Stimulated activated CD8-positive, alpha-beta memory T cell treated with anti-CD3 and anti-CD28 coated beads, Interleukin-15, amount 100 ng/mL, for 24 hours (primary cell): ENCODE results near the gene DEPDC7.
"Not testable (repeated sequence)": the region's sequence is repeated elsewhere in the genome, so short reads cannot be mapped to it uniquely, and the experiment has no call there.

Source experiments
- DNase-seq: peaks from one replicate; pipeline ENCODE4 v3.0.0-alpha.2; 2020; ENCODE audit warnings: low read depth

The DEPDC7 gene

DNA sequence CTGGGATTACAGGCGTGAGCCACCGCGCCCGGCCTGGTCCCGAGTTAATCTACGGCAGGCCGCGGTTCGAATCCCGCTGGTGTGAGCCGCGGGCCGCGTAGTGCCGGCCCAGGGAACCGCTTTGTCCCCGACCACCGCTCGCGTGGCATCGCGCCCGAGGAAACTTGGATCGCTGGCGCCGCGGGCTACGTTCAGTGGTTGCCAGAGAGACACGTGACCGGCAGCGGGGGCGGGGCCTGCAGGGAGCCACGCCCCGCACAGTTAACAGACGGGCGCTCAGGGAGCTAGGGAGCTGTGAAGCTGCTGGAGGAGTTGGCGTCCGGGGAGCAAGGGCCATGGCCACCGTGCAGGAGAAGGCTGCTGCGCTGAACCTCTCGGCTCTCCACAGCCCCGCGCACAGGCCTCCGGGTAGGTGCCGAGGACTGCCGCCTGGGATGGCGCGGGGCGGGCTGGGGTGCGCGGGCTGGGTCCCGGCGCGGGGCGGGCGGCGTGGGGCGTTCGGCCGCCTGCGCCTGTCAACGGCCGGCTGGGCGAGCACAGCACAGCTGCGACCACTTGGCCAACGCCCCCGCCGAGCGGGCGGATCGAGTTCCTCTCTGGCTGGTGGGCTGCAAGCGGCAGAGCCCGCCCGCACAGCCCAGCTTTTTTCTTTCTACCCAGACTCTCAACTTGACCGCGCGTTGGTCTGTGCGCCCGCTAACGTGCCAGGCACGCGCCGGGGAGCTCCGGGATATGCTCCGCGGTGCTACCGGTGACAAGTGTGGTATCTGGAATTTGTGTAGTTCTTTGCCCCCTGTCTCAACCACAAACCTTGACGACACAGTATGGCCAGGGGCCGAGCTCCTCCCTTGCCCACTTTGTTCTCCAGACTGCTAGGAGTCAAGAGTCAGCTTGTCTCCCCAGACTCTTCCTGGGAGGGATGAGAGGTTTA is at the start of gene DEPDC7:
DEPDC7 (plus strand) TSS at position 258 of the 931 bp plus-strand sequence; CDS start at position 336, 78 bp downstream.
- peak; percentile 52 for DNase-seq

DNA sequence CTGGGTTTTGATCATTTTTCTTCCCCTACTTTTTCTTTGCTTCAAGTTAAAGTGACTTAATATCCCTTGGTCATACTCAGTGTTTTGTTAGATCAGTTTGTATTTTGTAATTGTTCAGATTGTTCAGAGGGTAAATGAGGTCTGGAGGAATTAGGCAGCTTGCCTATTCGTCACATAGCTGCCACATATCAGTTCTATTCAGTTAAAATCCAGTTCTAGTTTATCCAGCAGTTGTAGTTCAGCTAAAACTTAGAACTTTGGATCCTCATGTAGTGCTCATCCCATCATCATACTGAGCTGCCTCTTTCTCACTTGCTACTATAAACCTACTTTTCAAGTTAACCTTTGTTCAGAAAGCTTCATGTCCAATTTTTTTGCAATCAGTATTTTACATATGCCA is 47.1 kb upstream of the DEPDC7 start:
- no peak for DNase-seq

DNA sequence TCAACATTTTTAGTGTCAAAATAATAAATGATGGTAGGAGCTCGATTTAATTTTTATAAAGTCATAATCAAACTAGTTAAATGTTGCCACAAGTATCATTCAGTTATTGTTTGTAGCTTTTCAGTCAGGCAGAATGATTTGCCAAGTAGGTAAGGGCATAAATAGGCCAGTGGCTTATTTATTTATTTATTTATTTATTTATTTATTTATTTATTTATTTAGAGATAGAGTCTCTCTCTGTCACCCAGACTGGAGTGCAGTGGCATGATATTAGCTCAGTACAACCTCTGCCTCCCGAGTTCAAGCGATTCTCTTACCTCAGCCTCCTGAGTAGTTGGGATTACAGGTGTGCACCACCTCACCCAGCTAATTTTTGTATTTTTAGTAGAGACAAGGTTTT is 43.4 kb upstream of the DEPDC7 start:
- not testable (repeated sequence) for DNase-seq

DNA sequence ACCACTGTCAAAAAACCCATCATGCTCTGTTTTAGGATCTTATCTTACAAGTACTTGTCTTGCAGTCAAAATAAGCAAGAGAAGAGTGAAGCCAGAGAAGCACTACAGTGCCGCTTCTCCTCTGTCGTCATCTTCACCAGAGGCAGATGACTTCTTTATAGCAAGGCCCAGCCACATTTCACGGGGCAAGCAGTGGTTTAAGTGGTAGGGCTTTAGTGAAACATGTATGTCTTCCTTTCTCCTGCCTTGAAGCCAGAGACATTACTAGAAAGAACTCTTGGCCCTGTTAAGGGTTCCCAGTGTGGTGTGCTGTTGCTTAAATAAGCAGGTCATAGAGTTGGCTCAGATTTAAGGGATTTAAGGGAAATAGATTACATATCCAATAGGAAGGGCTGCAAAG is 42.9 kb upstream of the DEPDC7 start:
- DNase-seq = no peak

DNA sequence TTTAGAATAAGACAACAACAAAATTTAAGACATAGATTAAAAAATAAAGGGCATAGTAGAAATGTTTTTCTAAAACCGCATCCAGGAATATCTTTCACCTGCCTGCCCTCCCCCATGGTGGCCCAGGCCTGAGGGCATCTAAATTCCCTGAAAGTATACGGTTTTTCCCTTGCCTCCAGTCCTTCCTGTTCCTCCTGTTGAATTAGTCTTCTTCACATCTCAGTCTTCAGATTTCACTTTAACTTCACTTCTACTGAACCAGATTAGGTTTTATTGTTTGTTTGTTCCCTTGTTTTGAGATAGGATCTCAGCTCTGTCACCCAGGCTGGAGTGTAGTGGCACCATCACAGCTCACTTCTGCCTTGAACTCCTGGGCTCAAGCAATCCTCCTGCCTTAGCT is 33.1 kb upstream of the DEPDC7 start:
- DNase-seq = no peak

DNA sequence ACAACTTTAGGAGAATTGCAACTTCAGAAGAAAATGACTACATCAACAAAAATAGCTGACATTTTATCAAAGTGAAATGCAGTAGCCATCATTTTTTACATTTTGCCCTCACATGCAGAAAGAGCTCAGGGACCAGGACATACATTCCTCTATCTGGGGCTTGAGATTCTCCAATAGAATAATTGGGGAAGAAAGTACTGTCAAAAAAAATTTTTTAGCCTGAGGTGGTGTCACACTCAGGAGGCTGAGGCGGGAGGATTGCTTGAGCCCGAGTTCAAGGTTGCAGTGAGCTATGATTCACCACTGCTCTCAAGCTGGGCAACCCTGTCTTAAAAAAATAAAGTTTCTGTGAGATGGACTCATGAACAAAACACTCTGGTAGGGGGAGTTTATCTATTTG is 32.2 kb upstream of the DEPDC7 start:
- no peak for DNase-seq

DNA sequence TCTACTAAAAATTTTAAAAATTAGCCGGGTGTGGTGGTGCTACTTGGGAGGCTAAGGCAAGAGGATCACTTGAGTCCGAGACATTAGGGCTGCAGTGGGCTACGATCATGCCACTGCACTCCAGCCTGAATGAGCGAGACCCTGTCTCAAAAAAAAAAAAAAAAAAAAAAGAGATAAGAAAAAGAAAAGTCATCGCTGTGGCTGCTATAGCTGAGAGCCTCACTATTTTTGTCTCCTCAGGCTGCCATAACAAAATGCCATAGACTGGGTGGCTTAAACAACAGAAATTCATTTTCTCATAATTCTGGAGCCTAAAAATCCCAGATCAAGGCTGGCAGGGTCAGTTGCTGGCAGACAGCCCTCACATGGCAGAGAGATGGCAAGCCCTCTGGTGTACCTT is 30.1 kb upstream of the DEPDC7 start:
- DNase-seq = no peak

DNA sequence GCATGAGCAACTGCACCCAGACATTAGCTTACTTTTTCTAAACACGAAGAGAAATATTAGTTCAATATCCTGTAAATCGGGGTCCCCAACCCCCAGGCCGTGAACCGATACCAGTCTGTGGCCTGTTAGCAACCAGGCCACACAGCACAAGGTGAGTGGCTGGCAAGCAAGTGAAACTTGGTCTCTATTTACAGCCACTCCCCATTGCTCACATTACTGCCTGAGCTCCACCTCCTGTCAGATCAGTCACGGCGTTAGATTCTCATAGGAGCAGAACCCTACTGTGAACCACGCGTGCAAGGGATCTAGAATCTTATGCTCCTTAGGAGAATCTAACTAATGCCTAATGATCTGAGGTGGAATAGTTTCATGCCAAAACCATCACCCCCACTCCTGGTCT is 27.8 kb upstream of the DEPDC7 start:
- no peak for DNase-seq

DNA sequence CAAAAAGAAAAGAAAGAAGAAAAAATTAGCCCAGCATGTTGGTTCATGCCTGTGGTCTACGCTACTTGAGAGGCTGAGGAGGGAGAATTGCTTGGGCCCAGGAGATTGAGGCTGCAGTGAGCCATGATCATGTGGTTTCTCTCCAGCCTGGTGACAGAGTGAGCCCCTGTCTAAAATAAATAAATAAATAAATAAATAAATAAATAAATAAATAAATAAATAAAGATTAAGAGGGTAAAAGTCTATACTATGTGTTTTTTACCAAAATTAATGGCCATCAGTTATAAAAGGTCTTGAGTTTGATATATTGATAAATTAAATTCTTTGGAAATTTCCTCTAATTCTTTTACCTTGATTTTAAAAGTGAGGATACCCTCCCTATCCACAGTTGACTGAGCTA is 25.2 kb upstream of the DEPDC7 start:
- DNase-seq = no peak

DNA sequence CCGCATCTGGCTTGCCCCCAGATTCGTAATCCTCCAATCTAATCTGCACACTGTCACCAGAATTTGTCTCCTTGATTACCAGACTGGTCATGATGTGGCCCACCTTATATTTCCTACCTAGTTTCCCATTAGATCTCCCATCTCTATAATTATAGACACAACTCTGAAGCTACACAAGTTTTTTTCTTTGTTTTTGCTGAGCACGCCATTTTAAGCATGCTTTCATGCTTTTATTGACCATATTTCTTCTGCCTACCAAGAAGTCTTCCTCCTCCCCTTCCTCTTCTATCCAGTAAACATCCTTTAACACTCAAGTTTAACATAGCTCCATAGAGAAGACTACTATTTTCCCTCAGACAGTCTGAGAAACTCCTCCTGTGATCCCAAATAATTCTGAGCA is 24.3 kb upstream of the DEPDC7 start:
- DNase-seq = no peak

DNA sequence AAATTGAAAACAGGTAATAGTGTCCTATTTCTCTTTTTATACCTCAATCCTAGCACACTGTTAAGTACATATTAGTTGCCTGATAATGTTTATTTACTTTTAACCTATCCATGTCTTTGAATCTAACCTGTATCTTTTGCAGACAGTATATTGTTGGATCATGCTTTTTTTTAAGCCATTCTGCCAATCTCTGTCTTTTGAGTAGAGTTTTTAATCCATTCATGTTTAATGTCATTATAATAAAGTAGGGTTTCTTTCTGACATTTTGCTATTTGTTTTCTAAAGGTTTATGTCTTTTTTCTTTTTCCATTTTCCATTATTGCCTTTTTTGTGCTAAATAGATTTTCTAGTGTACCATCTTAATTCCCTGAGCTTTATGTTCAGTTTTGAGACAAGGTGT is 23.8 kb upstream of the DEPDC7 start:
- no peak for DNase-seq

DNA sequence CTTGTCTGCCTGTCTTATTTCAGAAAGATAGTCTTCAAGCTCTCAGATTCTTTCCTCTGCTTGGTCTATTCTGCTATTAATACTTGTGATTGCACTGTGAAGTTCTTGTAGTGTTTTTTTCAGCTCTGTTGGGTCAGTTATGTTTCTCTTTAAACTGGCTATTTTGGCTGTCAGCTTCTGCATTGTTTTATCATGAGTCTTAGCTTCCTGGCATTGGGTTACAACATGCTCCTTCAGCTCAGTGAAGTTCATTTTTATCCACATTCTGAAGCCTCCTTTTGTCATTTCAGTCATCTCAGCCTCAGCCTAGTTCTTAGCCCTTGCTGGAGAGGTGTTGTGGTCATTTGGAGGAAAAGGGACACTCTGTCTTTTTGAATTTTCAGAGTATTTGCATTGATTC is 15.5 kb upstream of the DEPDC7 start:
- no peak for DNase-seq

DNA sequence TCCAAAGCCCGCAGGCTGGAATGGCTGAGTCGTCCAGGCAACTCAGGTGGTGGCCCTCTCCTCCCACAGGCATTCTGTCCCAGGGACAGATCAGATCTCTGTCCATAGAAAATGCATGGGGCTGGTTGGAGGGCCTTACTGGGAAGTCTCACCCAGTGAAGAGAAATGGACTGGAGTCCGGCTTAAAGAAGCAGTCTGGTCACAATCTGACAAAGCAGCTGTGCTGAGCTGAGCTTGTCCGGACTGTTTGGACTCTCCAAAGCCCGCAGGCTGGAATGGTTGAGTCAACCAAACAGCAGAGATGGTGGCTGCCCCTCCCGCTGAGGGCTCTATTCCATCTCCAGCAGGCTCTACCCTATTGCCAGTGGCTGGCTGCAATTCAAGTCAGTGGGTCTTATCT is 14.4 kb upstream of the DEPDC7 start:
- DNase-seq = no peak

DNA sequence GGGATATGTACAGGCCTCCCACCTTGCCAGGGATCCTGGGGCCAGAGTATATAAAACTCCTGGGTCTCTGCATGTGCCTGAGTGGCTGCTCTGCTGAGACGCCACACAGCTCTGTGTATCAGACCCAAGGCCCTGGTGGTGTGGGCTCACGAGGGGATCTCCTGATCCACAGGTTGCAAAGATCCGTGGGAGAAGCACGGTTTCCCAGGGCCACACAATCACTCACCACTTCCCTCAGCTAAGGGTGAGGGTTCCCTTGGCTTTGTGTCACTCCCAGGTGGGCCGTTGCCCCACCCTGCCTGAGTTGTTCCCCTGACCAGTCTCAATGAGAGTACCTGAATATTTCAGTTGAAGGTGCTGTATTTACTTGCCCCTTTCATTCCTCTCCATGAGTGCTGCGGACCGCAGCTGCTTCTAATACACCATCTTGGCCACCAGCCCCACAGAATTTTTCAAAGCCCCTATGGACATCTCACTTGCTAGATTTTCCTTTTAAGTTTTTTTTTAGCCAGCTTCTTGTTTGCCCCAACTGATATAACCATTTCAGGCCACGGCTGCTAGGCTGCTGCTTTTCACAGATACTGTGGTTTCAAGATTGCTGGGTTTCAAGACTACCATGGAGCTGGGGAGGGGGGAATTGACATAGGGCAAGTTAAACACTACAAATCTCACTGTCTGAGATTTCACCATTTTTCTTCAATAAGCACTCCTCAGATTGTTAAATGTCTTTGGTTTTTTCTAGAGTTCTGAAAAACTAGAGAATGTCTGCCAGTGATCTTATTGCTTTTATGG is 13.7 kb upstream of the DEPDC7 start:
- DNase-seq = no peak

DNA sequence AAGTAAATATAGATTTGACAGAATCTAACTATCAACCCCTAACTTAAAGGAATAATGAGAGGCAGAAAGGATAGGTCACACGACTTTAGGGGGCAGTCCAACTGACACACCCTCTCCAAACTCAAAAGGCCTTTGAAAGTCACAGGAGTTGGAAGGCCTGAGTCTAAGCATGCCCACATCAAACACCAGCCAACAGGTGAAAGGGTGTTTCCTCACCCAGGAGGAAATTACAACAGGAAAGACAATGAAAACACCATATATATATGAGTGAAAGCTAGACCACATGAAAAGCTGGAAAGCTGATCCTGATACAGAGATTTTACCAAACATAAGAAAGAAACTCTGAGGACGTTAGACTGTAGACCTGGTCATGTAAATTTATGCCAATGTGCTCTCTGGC is 10.5 kb upstream of the DEPDC7 start:
- DNase-seq = no peak

DNA sequence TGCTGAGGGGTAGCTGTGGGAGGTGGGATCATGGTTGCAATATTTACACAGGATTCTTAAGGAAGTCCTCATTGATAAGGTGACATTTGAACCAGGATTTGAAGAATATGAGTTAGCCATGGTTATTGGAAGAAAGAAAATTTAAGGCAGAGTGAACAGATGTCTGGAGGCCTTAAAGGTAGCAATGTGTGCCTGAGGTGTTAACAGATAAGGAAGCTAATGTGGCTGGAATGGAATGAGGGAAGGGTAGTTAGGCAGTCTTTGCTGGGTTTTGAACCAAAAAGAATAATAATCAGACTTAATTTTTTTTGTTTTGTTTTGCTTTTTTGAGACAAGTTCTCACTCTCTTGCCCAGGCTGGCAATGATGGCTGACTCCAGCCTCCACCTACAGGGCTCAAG is 9.7 kb upstream of the DEPDC7 start:
- no peak for DNase-seq

DNA sequence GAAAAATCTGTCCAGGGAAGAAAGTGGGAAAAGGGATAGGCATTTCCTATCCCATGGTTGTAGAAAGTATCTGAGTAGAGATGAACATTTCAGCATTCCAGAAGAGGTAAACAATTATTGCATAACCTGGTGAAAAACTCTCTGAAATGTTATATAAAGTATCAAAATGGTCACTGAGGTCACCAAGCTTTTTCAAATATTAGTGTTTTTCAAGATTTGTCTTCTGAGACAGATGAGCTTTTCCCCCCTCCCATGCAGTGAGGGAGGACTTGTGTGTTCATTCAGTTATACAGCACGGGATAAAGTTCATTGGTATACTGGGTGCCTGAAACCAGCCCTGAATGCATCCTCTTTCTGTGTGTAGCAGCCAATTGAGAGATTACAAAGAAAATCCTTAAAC is 1.9 kb upstream of the DEPDC7 start:
- DNase-seq = no peak

DNA sequence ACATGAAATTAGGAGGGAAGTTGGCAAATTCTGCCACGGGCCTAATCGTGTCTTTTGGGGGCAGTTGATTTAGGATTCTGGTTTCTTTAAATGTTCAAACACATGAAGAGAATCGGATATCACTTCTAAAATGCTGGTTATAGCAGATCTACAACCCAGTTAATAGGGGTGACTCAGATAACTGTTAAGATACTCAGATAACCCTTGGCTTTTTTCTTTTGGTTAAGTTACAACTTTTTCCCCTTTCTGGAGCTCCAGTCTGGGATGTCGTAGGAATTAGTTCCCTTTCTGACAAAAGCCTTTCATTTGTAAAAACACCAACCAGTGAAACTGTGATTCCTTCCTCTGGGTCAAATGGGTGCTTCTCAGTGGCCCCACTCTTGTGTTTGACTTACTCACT is 976 bp downstream of the DEPDC7 start:
- no peak for DNase-seq

DNA sequence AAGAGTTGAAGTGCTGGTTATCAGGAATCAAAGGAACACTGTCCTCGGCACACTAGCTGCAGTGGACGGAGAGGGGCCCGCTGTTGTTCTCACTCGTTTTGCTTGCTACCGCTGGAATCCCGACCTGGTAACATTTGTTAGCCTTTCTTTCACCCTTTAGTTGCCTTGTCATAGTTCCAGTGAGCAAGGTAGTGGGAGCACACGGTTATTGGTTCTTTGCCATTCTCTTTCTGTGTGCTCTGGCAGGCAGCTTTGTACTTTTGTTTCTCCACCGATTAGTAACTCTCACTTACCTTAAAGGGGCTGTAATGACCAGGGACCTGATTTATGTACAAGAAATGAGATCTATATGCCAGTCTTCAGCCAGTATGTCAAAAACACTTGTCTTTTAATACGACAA is 1.8 kb downstream of the DEPDC7 start:
- DNase-seq = no peak

DNA sequence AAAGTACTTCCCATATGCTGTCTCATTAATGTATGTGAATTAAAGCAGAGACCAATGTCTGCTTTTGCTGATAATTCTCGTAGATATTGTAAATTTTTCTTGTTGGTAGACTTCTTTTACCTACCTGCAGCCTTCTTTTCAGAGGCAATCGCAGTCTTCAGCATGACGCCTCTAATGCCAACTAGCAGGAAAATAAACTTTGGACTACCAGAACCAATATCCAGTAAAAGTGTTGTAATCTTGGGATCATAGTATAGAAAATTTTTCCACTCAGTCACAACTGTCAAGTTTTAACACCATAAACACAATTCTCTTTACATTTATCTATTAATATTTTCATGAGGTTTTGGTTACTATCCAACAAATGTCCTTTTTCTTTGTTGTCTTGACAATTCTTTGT is 2.3 kb downstream of the DEPDC7 start:
- no peak for DNase-seq

DNA sequence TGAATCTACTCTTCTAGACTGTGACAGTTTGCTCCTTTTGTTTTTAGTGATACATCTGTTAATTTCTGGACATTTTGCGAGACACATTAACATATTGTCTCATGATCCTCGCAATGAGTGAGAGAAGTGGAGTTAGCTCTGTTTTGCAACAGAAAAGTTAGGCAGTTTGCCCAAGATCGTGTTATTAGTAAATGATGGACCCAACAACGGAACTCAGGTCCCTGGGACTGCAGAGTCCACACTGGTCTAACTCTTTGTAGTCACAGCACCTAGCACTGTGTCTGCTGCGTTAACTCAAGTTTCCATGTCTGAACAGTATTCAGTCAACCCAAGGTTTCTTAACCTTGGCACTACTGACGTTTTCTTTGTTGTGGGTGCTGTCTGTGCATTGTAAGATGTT is 3.2 kb downstream of the DEPDC7 start:
- no peak for DNase-seq

DNA sequence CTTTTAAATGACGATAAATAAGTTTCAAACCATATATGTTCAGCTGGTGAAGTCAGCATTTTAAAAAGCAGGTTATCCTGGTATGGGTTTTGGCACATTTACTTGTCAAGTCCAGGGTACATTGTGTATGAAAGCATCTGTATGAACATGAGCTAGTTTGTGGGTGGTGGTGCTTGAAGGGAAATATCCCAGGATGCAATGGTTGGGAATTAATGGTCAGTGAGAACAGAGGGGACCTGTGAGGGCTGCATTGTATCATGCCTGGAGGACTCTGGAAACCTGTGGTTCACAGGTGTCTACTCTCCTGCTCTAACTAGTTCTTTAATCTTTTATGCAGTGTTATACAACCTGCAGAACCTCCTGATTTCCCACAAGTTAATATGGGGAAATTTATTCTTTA is 5.8 kb downstream of the DEPDC7 start:
- no peak for DNase-seq

DNA sequence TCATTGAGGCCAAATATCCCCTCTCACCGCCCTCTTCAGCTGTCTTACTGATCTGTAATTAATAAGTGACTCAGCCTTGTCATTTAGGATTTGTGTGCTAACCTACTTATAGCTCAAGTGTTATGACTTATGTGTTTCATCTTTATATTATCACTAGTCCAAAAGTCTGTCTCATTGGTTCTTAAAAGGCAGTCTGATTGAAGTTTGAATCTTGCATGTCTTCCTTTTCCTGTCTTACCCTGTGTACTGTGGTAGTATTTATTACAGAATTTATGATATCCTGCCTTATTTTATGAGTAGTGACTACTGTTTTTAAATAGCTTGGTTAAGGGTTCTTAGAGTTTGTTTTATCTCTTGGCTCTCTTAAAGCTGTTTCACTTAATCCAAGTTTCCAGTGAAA is 6.3 kb downstream of the DEPDC7 start:
- no peak for DNase-seq
